ENCODE data around the gene WWOX. TPM values are rescaled to one million over a fixed set of nuclear protein-coding genes. Genes with fewer than 3 reads are reported as not detected.

Gene WWOX
- total and polyA plus RNA-seq, 2 of the 4 experiments (the other 2 are of a cell fraction) = 2.7 to 5.4 TPM

GRCh38 chr16:78998879-78999278, 899.4 kb downstream of the WWOX start:
- H3K9me1 ChIP-seq (ENCODE audit: insufficient read depth, low read length) = no peaks in the 10 kb centered on the region
- no peak overlapping the region for H2AK9ac ChIP-seq (replicated peaks; ENCODE audit: low read depth, low read length, poor library complexity)
- H3K56ac ChIP-seq (ENCODE audit: extremely low read depth, insufficient read depth, low read length) = no peak overlapping the region
- H3K36me3 ChIP-seq (ENCODE audit: control insufficient read depth, insufficient read depth, low read length) = no peaks in the 10 kb centered on the region
- no peak overlapping the region for H3K9ac ChIP-seq (ENCODE audit: low read depth, low read length)
- no TSS peak for BruUV-seq (replicated peaks)
- H4K20me1 ChIP-seq (ENCODE audit: insufficient read depth, low read length) = no peaks in the 10 kb centered on the region
- H3K9me3 ChIP-seq (ENCODE audit: control insufficient read depth, insufficient read depth, low read length) = peaks cover 23% of the 10 kb centered on the region
- POLR2A ChIA-PET (ENCODE audit: unreplicated experiment) = no interaction called here
- no peak overlapping the region for H3K18ac ChIP-seq (ENCODE audit: low read depth, low read length)
- H3K27me3 ChIP-seq (ENCODE audit: control insufficient read depth, insufficient read depth, low read length) = no peaks in the 10 kb centered on the region
- dilution Hi-C loops (cut with HindIII; ENCODE audit: low sequenced_read_pairs, unreplicated experiment) = no loop called here
- no CpG with 5 or more reads among the region's 11 CpGs for WGBS, 2 experiments (ENCODE audit: extremely low coverage in 2 of 2, insufficient read length in 1 of 2)
- H4K91ac ChIP-seq (ENCODE audit: insufficient read depth, low read depth, low read length) = no peak overlapping the region
- no peak overlapping the region for H2AFZ ChIP-seq (replicated peaks; ENCODE audit: low read length, poor library complexity)
- DNase-seq = no peak
- H3K4me3 ChIP-seq (ENCODE audit: insufficient read depth, low read depth, low read length) = no peak overlapping the region
- H2BK5ac ChIP-seq (ENCODE audit: low read depth, low read length, poor library complexity, severe bottlenecking) = no peak overlapping the region
- H3K14ac ChIP-seq (replicated peaks; ENCODE audit: low read depth, low read length) = no peak overlapping the region
- H3K27ac ChIP-seq (ENCODE audit: insufficient read depth, low read length) = no peak overlapping the region
- H3K79me1 ChIP-seq (ENCODE audit: low read depth in 1 of 2, low read length in 2 of 2) = no peaks in the 10 kb centered on the region
- intact Hi-C loops (cut with micrococcal nuclease) = no loop called here
- H3K4me1 ChIP-seq (ENCODE audit: control insufficient read depth, insufficient read depth, low read length) = no peaks in the 10 kb centered on the region
- no peak overlapping the region for H3K23ac ChIP-seq (ENCODE audit: low read depth, low read length)
- no peak overlapping the region for H2BK20ac ChIP-seq (ENCODE audit: low read depth, low read length)
- no peak overlapping the region for H3K4me2 ChIP-seq (ENCODE audit: low read depth, low read length)
- in situ Hi-C loops (cut with MboI; ENCODE audit: low sequenced_read_pairs) = no loop called here
- no peak overlapping the region for H2BK120ac ChIP-seq (ENCODE audit: low read depth, low read length)
- no peak overlapping the region for H4K8ac ChIP-seq (ENCODE audit: low read depth in 2 of 2, low read length in 2 of 2)
- no peak overlapping the region for H3K4ac ChIP-seq (ENCODE audit: low read depth, low read length)
- TF ChIP-seq RCOR1 (IDR thresholded peaks at IDR 0.05; ENCODE audit: insufficient replicate concordance, low read length) (no peak), CTCF (conservative IDR thresholded peaks at IDR 0.05; ENCODE audit: low read depth, low read length) (no peak), MXI1 (IDR thresholded peaks at IDR 0.05; ENCODE audit: borderline replicate concordance, low read depth, low read length) (no peak), BHLHE40 (IDR thresholded peaks at IDR 0.05; ENCODE audit: low read depth, low read length) (no peak), MAZ (IDR thresholded peaks at IDR 0.05; ENCODE audit: borderline replicate concordance, low read depth, low read length) (no peak), MAFK (IDR thresholded peaks at IDR 0.05; ENCODE audit: low read depth, low read length) (no peak), NFE2L2 (IDR thresholded peaks at IDR 0.05; ENCODE audit: low read depth, low read length) (no peak), FOS (IDR thresholded peaks at IDR 0.05; ENCODE audit: low read depth, low read length) (no peak), POLR2A (IDR thresholded peaks at IDR 0.05; ENCODE audit: low read depth, low read length) (no peak), RFX5 (IDR thresholded peaks at IDR 0.05; ENCODE audit: low read depth, low read length) (no peak), CHD1 (IDR thresholded peaks at IDR 0.05; ENCODE audit: low read depth, low read length) (no peak), SMC3 (IDR thresholded peaks at IDR 0.05; ENCODE audit: low read depth, low read length) (no peak)
- no peak overlapping the region for H2BK15ac ChIP-seq (ENCODE audit: low read depth, low read length)
- H2AK5ac ChIP-seq (ENCODE audit: low read depth, low read length) = no peak overlapping the region
- CTCF ChIA-PET = no interaction called here
- no peak for ATAC-seq (ENCODE audit: low read depth)
- H4K5ac ChIP-seq (ENCODE audit: low read depth, low read length) = no peak overlapping the region
